PC-9 (cell line): ENCODE measurements around the gene SLC45A2.
"Not testable (repeated sequence)": the region's sequence is repeated elsewhere in the genome, so short reads cannot be mapped to it uniquely, and the experiment has no call there.

Experiments used
- EZH2 ChIP-seq: fragments of 200-600 bp; sonication (generic); IDR thresholded peaks from 2 replicates; pipeline ENCODE4 v1.8.0; 2017; ENCODE audit warnings: antibody characterized with exemption, low read depth
- TF ChIP-seq, protein P1 (sequence below): fragments of 200-600 bp; sonication (generic); conservative IDR thresholded peaks from 2 replicates; pipeline ENCODE4 v1.6.1; 2017; ENCODE audit warnings: mixed run types, antibody characterized with exemption, mild to moderate bottlenecking, moderate library complexity

- TF ChIP-seq, protein P1, sequence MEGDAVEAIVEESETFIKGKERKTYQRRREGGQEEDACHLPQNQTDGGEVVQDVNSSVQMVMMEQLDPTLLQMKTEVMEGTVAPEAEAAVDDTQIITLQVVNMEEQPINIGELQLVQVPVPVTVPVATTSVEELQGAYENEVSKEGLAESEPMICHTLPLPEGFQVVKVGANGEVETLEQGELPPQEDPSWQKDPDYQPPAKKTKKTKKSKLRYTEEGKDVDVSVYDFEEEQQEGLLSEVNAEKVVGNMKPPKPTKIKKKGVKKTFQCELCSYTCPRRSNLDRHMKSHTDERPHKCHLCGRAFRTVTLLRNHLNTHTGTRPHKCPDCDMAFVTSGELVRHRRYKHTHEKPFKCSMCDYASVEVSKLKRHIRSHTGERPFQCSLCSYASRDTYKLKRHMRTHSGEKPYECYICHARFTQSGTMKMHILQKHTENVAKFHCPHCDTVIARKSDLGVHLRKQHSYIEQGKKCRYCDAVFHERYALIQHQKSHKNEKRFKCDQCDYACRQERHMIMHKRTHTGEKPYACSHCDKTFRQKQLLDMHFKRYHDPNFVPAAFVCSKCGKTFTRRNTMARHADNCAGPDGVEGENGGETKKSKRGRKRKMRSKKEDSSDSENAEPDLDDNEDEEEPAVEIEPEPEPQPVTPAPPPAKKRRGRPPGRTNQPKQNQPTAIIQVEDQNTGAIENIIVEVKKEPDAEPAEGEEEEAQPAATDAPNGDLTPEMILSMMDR = not testable (repeated sequence)
- not testable (repeated sequence) for TF ChIP-seq EZH2
Measured at GRCh38 chr5:33952175-33952574, 32.3 kb downstream of the SLC45A2 start.
